ENCODE measurements around the gene HSPA14. TPM values are rescaled to one million over a fixed set of nuclear protein-coding genes. Genes with fewer than 3 reads are reported as not detected.

Gene HSPA14
- total RNA-seq, 1 experiment from 2014 or later = 41.0 TPM

DNA sequence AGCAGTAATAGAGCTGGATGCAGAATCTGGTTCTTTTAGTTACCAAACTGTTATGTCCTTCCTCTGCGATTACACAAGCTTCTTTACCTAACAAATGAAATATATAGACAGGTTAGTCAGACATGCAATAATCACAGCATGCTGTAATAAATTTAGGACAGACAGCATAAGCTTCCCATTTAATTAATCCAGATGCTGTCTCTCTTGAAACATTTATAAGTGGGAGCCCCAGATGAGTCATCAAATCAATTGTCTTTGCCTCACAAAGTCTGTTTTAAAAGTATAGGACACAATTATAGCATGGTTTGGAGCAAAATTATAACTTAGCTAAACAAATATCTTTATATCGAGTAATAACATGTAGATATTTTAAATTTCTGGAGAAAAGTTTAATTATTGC is 1.9 kb upstream of the HSPA14 start:
- H3K4me3 Mint-ChIP-seq = no peak overlapping the region
- TF ChIP-seq, protein P1, sequence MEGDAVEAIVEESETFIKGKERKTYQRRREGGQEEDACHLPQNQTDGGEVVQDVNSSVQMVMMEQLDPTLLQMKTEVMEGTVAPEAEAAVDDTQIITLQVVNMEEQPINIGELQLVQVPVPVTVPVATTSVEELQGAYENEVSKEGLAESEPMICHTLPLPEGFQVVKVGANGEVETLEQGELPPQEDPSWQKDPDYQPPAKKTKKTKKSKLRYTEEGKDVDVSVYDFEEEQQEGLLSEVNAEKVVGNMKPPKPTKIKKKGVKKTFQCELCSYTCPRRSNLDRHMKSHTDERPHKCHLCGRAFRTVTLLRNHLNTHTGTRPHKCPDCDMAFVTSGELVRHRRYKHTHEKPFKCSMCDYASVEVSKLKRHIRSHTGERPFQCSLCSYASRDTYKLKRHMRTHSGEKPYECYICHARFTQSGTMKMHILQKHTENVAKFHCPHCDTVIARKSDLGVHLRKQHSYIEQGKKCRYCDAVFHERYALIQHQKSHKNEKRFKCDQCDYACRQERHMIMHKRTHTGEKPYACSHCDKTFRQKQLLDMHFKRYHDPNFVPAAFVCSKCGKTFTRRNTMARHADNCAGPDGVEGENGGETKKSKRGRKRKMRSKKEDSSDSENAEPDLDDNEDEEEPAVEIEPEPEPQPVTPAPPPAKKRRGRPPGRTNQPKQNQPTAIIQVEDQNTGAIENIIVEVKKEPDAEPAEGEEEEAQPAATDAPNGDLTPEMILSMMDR (conservative IDR thresholded peaks at IDR 0.05) = no peak
- H3K79me2 ChIP-seq (ENCODE audit: insufficient read depth, low read length) = peaks cover 6% of the 10 kb centered on the region; the same call in 1 of the 2 replicates

More for the DNA sequence above, 1.9 kb upstream of the HSPA14 start:
- Mint-ChIP-seq H3K4me1 (peaks cover 21 to 23% of the 10 kb centered on the region in 2 experiments), H3K27me3 (ENCODE audit: low read depth) (no peaks in the 10 kb centered on the region), H3K36me3 (ENCODE audit: insufficient read depth in 1 of 3, low read depth in 3 of 3) (peaks cover 9 to 19% (median 15%) of the 10 kb centered on the region in 3 experiments), H3K9me3 (no peaks in the 10 kb centered on the region), H3K27ac (no peak overlapping the region)
- H2BK120ac ChIP-seq (ENCODE audit: low read depth, low read length, poor library complexity, severe bottlenecking) = no peak overlapping the region
- no CpG with 5 or more reads among the region's 2 CpGs for WGBS (ENCODE audit: extremely low coverage, insufficient read length, low lambda C conversion rate)
- H2BK20ac ChIP-seq (ENCODE audit: low read depth, low read length, poor library complexity, severe bottlenecking) = no peak overlapping the region
- no peaks in the 10 kb centered on the region for H4K20me1 ChIP-seq (ENCODE audit: control insufficient read depth, insufficient read depth, insufficient read length)
- H3K4ac ChIP-seq (ENCODE audit: low read depth, low read length) = no peak overlapping the region
- no peaks in the 10 kb centered on the region for H3K79me1 ChIP-seq (ENCODE audit: insufficient read depth, low read depth, low read length, poor library complexity, severe bottlenecking)
- no peak overlapping the region for H4K8ac ChIP-seq (replicated peaks; ENCODE audit: insufficient read length, low read depth, low read length)
- H3K27ac ChIP-seq (ENCODE audit: insufficient read length, low read depth, low read length) = no peak overlapping the region
- H3K9me3 ChIP-seq (ENCODE audit: control insufficient read depth, low read depth, low read length) = no peaks in the 10 kb centered on the region
- no peak overlapping the region for H2AK5ac ChIP-seq (ENCODE audit: insufficient read length, low read length)
- H3K9ac ChIP-seq (ENCODE audit: extremely low read depth, insufficient read length, low read length) = no peak overlapping the region
- H2AFZ ChIP-seq (ENCODE audit: low read length) = no peak overlapping the region
- no peak overlapping the region for H4K91ac ChIP-seq (ENCODE audit: insufficient read length, low read depth, low read length)
- no peak overlapping the region for H2BK15ac ChIP-seq (ENCODE audit: low read depth, low read length)
- no peak overlapping the region for H3K14ac ChIP-seq (ENCODE audit: insufficient read depth, low read length)
- no peak overlapping the region for H2BK12ac ChIP-seq (ENCODE audit: insufficient read length, low read depth, low read length)
- H3K27me3 ChIP-seq (ENCODE audit: insufficient read depth, low read length) = no peaks in the 10 kb centered on the region
- no peaks in the 10 kb centered on the region for H3K23me2 ChIP-seq (ENCODE audit: insufficient read length, low read depth, low read length, poor library complexity, severe bottlenecking)
- no peak overlapping the region for H4K5ac ChIP-seq (ENCODE audit: insufficient read length, low read depth, low read length)
- H3K18ac ChIP-seq (ENCODE audit: insufficient read length, low read depth, low read length) = no peak overlapping the region
- peaks cover 2% of the 10 kb centered on the region; the same call in 1 of the 2 replicates for H3K4me1 ChIP-seq (ENCODE audit: insufficient read depth, low read length)
- no peak for DNase-seq
- no peak overlapping the region for H3K56ac ChIP-seq (ENCODE audit: insufficient read length, low read depth, low read length)
- no peak overlapping the region for H3K23ac ChIP-seq (ENCODE audit: insufficient read length, low read depth, low read length)
- H3K4me2 ChIP-seq (ENCODE audit: insufficient read depth, insufficient read length, low read length) = no peak overlapping the region
- H3T11ph ChIP-seq (ENCODE audit: low read length) = no peak overlapping the region
- no peak overlapping the region for H2BK5ac ChIP-seq (ENCODE audit: insufficient read length, low read length)
